Activated CD4-positive, alpha-beta T cell treated with anti-CD3 and anti-CD28 coated beads for 24 hours (primary cell): ENCODE results near the gene ANKRD28.
"Not testable (repeated sequence)": the region's sequence is repeated elsewhere in the genome, so short reads cannot be mapped to it uniquely, and the experiment has no call there.

Experiments used
- DNase-seq, 2 donors: peaks; one replicate each; pipeline ENCODE4 v3.0.0-alpha.2; 2020; ENCODE audit warnings: low read depth in 2 of 2

ANKRD28 gene

GRCh38 chr3:15636028-15636709 lies 161.6 kb downstream of the ANKRD28 start:
- DNase-seq = no peak

DNA sequence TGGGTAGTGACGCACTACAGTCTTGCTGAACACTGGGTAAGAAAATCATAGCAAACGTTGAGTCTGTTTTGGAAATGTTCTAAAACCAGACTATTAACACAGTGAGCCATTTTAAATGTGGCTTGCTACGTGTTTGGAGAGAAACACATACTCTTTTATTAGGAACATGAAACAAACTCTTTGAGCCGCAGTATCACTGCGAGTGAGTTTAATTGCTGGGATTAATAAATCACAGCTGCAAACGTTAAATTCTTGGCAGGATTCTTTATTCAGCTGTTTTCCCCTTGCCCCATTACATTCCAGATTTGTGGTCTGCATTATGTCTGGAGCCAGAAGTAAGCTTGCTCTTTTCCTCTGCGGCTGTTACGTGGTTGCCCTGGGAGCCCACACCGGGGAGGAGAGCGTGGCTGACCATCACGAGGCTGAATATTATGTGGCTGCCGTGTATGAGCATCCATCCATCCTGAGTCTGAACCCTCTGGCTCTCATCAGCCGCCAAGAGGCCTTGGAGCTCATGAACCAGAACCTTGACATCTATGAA lies 162.6 kb downstream of the ANKRD28 start:
- DNase-seq = no peak

GRCh38 chr3:15634671-15635070 lies 163.1 kb downstream of the ANKRD28 start:
- DNase-seq = no peak

GRCh38 chr3:15633766-15634598 lies 163.8 kb downstream of the ANKRD28 start:
- no peak for DNase-seq

- DNase-seq = no peak
Measured at GRCh38 chr3:15633159-15633558, 164.6 kb downstream of the ANKRD28 start.

- DNase-seq = no peak
Measured at GRCh38 chr3:15632212-15632580, 165.6 kb downstream of the ANKRD28 start.

- no peak for DNase-seq
Measured at GRCh38 chr3:15631426-15632211, 166.2 kb downstream of the ANKRD28 start.

DNA sequence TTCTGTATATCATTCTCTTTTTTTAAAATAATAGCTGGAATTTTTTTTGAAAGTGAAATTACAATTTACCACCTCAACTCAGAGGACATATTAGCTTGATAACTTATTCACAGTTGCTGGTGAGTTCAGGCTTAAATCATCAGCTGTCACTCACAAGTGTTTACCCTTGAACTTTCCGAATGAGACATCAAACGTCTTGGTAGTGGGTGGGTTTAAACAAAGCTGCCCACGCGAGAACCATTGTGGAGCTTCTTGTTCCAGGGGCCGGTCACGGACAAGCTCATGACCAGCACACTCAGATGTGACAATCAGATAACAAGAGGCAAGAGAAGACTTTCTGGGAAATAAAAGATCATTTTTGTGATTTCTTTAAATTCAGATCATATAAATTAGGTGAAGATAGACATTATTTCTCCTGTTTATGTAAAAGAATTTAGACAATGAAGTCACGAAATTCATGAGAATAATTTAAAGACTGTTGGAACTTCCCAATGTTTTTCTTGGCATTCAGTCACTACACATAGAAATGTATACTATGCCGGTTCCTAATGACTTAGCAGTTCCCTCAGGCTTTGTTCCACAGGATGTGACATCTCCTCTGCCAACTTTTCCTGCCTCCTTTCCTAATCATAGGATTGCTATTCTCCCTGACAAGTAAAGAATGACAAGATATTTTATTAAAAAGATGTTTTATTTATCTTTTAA lies 167.0 kb downstream of the ANKRD28 start:
- no peak for DNase-seq

- peak in 1 of 2 donors; percentile 45 for DNase-seq
Measured at GRCh38 chr3:15629860-15630597, 167.8 kb downstream of the ANKRD28 start.

DNA sequence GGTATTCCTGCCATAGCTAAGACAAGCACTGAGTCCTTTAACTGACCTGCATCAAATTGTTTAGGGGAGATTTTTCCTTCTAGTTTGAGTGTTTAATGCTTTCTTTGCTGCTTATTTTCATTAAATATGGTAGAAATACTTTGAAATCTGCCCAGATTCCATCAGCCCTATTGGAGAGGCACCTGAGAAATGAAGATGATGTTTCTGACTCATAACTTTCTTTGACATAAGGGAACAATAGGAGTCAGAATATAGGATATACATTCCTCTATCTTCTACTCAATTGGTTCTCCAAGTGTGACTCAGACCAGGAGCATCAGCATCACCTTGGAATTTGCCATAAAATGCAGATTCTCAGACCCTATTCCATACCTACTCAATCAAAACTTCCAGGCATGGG lies 168.8 kb downstream of the ANKRD28 start:
- no peak for DNase-seq

- DNase-seq = no peak
Measured at GRCh38 chr3:15623535-15624440, 174.0 kb downstream of the ANKRD28 start.

- not testable (repeated sequence) for DNase-seq
Measured at GRCh38 chr3:15619659-15620464, 177.9 kb downstream of the ANKRD28 start.
